ENCODE results near the gene SLC39A6.
"Not testable (repeated sequence)": the region's sequence is repeated elsewhere in the genome, so short reads cannot be mapped to it uniquely, and the experiment has no call there.

SLC39A6 gene

DNA sequence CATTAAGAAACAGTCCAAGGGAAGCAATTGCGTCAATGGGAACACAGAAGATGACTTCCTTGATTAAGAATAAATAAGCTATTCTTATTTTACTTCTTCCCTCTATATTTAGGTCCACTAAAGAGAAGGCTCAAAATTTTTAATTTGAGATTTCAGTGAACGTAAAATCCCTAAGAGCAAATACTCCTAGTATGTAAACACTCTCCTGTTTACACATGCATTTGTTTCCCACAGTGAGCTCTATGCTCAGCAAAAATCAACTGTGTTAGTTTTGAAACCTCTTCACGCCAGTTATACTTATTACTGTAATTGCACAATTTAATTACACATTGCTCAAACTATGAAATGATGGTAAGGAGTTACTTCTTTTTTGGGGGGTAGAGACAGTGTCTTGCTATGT lies 8.8 kb downstream of the SLC39A6 start:
- Histone ChIP-seq H3K9ac (ENCODE audit: low read length) (no peak overlapping the region), H3K27me3 (ENCODE audit: control insufficient read depth, insufficient read depth, low read length) (no peaks in the 10 kb centered on the region), H3K27ac (ENCODE audit: low read depth, low read length) (no peak overlapping the region), H3K4me1 (ENCODE audit: control insufficient read depth, insufficient read depth, low read length) (no peaks in the 10 kb centered on the region), H3K9me3 (ENCODE audit: control insufficient read depth, insufficient read depth, low read depth, low read length) (no peaks in the 10 kb centered on the region), H3K4me3 (ENCODE audit: low read depth, low read length) (no peak overlapping the region), H3K36me3 (ENCODE audit: control insufficient read depth, insufficient read depth, low read length) (peaks cover 78% of the 10 kb centered on the region)

DNA sequence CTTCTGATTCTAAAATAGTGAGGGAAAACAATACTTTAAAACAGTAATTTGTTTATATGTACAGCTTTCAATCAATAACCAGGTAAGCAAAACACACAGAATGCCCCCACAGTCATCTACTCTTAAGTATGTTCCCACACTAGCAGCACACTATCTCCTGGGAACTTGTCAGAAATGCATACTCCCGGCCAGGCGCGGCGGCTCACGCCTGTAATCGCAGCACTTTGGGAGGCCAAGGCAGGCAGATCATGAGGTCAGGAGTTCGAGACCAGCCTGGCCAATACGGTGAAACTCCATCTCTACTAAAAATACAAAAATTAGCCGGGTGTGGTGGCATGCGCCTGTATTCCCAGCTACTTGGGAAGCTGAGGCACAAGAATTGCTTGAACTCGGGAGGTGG lies 12.4 kb downstream of the SLC39A6 start:
- H3K9ac ChIP-seq (ENCODE audit: low read length); H3K4me3 ChIP-seq (ENCODE audit: low read depth, low read length); H3K27ac ChIP-seq (ENCODE audit: low read depth, low read length); H3K4me1 ChIP-seq (ENCODE audit: control insufficient read depth, insufficient read depth, low read length); H3K27me3 ChIP-seq (ENCODE audit: control insufficient read depth, insufficient read depth, low read length); H3K9me3 ChIP-seq (ENCODE audit: control insufficient read depth, insufficient read depth, low read depth, low read length): not testable (repeated sequence)
- H3K36me3 ChIP-seq (ENCODE audit: control insufficient read depth, insufficient read depth, low read length) = peaks cover 81% of the 10 kb centered on the region

DNA sequence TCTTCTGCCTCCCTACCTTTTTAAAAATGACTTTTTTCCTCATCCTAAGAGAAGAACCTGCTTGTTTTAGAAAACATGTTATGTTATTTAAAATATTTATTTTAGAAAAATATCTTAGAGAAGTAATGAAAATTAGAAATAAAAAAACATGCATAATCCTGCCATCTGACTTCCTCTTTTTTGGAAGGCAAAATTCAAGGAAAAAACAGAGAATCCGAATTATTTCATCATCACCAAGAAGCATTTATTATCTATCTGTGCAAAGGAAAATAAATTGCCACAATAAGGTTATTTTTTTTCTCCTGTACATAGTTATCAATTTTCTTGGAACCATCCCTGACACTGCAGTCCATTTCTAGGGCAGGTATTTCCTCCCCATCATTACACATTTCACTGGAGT lies 14.4 kb downstream of the SLC39A6 start:
- Histone ChIP-seq H3K9ac (ENCODE audit: low read length) (no peak overlapping the region), H3K9me3 (ENCODE audit: control insufficient read depth, insufficient read depth, low read depth, low read length) (no peaks in the 10 kb centered on the region), H3K4me1 (ENCODE audit: control insufficient read depth, insufficient read depth, low read length) (no peaks in the 10 kb centered on the region), H3K36me3 (ENCODE audit: control insufficient read depth, insufficient read depth, low read length) (peaks cover 80% of the 10 kb centered on the region), H3K27me3 (ENCODE audit: control insufficient read depth, insufficient read depth, low read length) (no peaks in the 10 kb centered on the region), H3K4me3 (ENCODE audit: low read depth, low read length) (no peak overlapping the region), H3K27ac (ENCODE audit: low read depth, low read length) (no peak overlapping the region)

DNA sequence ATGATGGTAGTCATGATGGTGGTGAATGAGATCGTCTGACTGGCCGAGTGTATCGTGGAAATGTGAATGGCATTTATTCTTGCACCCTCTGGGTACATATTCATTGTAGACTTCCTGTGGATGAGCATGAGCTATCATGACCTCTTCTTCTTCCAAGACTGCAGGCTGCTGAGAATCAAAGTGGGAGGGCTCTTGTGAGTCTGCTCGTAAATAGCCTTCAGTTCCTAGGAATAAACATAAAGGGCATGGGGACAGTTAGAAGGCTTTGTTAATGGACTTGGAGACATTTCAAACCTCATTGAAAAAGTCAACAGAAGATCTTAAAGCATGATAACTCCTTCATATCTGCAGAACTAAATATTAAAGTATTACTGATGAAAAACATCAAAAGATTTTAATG lies 14.9 kb downstream of the SLC39A6 start:
- Histone ChIP-seq H3K27ac (ENCODE audit: low read depth, low read length) (no peak overlapping the region), H3K27me3 (ENCODE audit: control insufficient read depth, insufficient read depth, low read length) (no peaks in the 10 kb centered on the region), H3K4me1 (ENCODE audit: control insufficient read depth, insufficient read depth, low read length) (no peaks in the 10 kb centered on the region), H3K9me3 (ENCODE audit: control insufficient read depth, insufficient read depth, low read depth, low read length) (no peaks in the 10 kb centered on the region), H3K4me3 (ENCODE audit: low read depth, low read length) (no peak overlapping the region), H3K9ac (ENCODE audit: low read length) (no peak overlapping the region), H3K36me3 (ENCODE audit: control insufficient read depth, insufficient read depth, low read length) (peaks cover 84% of the 10 kb centered on the region)

DNA sequence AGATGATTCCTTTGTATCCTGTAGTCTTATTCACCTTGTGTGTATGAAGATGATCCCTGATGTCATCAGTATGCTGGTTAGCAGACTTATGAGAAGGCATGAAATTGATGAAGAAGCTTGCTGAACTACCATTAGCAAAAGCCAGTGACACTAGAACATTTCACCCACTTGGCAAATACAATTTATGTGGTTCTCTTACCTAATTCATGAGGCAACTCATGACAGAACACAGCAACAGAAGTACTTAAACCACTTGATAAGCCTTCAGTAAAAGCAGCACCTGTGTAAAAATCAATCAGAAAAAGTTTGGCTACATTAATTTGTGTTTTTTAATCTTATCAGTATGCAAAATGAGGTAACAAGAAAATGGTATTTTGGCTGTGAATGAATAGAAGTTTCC lies 16.8 kb downstream of the SLC39A6 start:
- Histone ChIP-seq H3K9ac (ENCODE audit: low read length) (no peak overlapping the region), H3K9me3 (ENCODE audit: control insufficient read depth, insufficient read depth, low read depth, low read length) (no peaks in the 10 kb centered on the region), H3K4me1 (ENCODE audit: control insufficient read depth, insufficient read depth, low read length) (no peaks in the 10 kb centered on the region), H3K27ac (ENCODE audit: low read depth, low read length) (no peak overlapping the region), H3K4me3 (ENCODE audit: low read depth, low read length) (no peak overlapping the region), H3K36me3 (ENCODE audit: control insufficient read depth, insufficient read depth, low read length) (peaks cover 73% of the 10 kb centered on the region), H3K27me3 (ENCODE audit: control insufficient read depth, insufficient read depth, low read length) (no peaks in the 10 kb centered on the region)

DNA sequence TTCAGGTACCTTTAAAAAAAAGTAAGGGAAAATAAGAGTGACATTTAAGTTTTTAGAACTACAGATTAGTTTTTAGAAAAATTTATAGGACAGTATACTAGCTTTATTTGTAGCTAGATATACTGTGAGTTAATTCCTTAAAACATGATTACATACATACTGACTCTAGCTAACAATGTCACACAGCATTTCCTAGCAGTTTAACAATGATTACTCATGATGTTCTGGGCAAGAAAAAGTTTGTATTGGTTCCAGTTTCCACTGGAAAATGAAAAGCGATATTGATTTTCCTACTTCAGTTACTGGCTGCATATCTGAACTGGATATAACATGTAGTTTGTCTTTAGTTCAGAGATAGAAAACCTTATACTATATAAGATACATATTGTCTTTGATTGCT lies 19.4 kb downstream of the SLC39A6 start:
- no peak overlapping the region for H3K27ac ChIP-seq (ENCODE audit: low read depth, low read length)
- no peaks in the 10 kb centered on the region for H3K27me3 ChIP-seq (ENCODE audit: control insufficient read depth, insufficient read depth, low read length)
- no peaks in the 10 kb centered on the region for H3K9me3 ChIP-seq (ENCODE audit: control insufficient read depth, insufficient read depth, low read depth, low read length)
- peaks cover 52% of the 10 kb centered on the region for H3K36me3 ChIP-seq (ENCODE audit: control insufficient read depth, insufficient read depth, low read length)
- H3K4me3 ChIP-seq (ENCODE audit: low read depth, low read length) = no peak overlapping the region
- no peaks in the 10 kb centered on the region for H3K4me1 ChIP-seq (ENCODE audit: control insufficient read depth, insufficient read depth, low read length)
- no peak overlapping the region for H3K9ac ChIP-seq (ENCODE audit: low read length)

DNA sequence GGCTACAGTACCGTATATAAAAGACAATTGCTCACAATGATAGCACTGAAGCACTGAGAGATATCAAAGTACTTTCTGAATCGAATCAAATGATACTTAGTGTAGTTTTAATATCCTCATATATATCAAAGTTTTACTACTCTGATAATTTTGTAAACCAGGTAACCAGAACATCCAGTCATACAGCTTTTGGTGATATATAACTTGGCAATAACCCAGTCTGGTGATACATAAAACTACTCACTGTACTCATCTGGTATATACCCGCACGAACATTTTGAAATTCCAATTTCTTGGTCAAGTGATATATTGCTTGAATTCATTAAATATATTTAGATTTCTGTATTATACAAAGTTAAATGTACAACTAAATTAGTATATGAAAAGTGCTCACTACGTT lies 20.5 kb downstream of the SLC39A6 start:
- Histone ChIP-seq H3K36me3 (ENCODE audit: control insufficient read depth, insufficient read depth, low read length) (peaks cover 42% of the 10 kb centered on the region), H3K27me3 (ENCODE audit: control insufficient read depth, insufficient read depth, low read length) (no peaks in the 10 kb centered on the region), H3K4me1 (ENCODE audit: control insufficient read depth, insufficient read depth, low read length) (no peaks in the 10 kb centered on the region), H3K4me3 (ENCODE audit: low read depth, low read length) (no peak overlapping the region), H3K9me3 (ENCODE audit: control insufficient read depth, insufficient read depth, low read depth, low read length) (no peaks in the 10 kb centered on the region), H3K9ac (ENCODE audit: low read length) (no peak overlapping the region), H3K27ac (ENCODE audit: low read depth, low read length) (no peak overlapping the region)

DNA sequence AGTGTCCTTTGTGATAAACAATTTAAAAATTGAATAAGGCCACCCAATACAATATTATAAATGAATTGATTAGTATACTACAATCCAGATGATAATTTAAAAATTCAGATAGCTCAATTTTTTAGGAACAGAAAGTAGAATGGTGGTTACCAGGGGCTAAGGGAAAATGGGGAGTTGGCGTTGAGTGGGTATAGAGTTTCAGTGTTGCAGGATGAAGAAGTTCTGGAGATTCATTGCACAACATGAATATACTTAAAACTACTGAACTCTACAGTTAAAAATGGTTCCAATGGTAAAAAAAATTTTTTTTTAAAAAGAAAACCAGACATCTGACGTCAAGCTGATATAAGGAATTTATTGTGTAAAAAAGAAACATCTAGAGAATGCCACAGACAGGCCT lies 20.9 kb downstream of the SLC39A6 start:
- no peak overlapping the region for H3K9ac ChIP-seq (ENCODE audit: low read length)
- no peak overlapping the region for H3K4me3 ChIP-seq (ENCODE audit: low read depth, low read length)
- peaks cover 39% of the 10 kb centered on the region for H3K36me3 ChIP-seq (ENCODE audit: control insufficient read depth, insufficient read depth, low read length)
- H3K27ac ChIP-seq (ENCODE audit: low read depth, low read length) = no peak overlapping the region
- H3K4me1 ChIP-seq (ENCODE audit: control insufficient read depth, insufficient read depth, low read length) = no peaks in the 10 kb centered on the region
- H3K27me3 ChIP-seq (ENCODE audit: control insufficient read depth, insufficient read depth, low read length) = no peaks in the 10 kb centered on the region
- no peaks in the 10 kb centered on the region for H3K9me3 ChIP-seq (ENCODE audit: control insufficient read depth, insufficient read depth, low read depth, low read length)

DNA sequence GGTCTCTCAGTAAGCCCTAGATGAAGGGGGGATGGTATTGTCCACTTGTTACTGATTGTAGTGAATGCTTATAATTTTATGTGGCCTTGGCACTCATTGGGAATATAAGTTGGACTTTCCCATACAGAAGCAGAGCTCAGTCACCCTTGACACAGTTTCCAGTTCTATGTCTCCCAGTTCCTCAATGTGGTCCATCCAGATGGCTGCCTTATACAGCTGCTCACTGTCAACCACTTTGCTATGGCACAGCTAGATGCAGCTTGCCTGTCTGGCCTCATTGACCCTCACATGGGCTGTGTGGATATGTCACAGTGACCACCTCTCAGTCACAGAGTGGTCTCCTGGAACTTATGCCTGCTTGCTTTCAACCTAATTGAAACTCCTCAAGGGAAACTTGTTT lies 21.7 kb downstream of the SLC39A6 start:
- peaks cover 31% of the 10 kb centered on the region for H3K36me3 ChIP-seq (ENCODE audit: control insufficient read depth, insufficient read depth, low read length)
- no peaks in the 10 kb centered on the region for H3K4me1 ChIP-seq (ENCODE audit: control insufficient read depth, insufficient read depth, low read length)
- H3K4me3 ChIP-seq (ENCODE audit: low read depth, low read length) = no peak overlapping the region
- no peak overlapping the region for H3K27ac ChIP-seq (ENCODE audit: low read depth, low read length)
- H3K9me3 ChIP-seq (ENCODE audit: control insufficient read depth, insufficient read depth, low read depth, low read length) = 0 out of 2 replicates have a peak, but pooled peaks cover under 1% of the 10 kb centered on the region
- no peak overlapping the region for H3K9ac ChIP-seq (ENCODE audit: low read length)
- no peaks in the 10 kb centered on the region for H3K27me3 ChIP-seq (ENCODE audit: control insufficient read depth, insufficient read depth, low read length)

DNA sequence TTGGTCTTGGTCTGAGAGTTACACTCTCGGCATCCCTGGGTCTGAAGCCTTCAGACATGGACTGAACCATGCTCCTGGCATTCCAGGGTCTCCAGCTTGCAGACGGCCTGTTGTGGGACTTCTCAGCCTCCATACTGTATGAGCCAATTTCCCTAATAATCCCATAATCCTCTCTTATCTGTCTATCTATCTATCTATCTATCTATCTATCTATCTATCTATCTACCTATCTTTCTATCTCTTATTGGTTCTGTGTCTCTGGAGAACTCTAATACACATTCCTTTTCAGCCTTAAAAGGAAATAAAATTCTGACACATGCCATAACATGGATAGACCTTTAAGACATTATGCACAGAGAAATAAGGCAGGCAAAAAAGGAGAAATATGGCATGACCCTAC lies 24.4 kb downstream of the SLC39A6 start:
- Histone ChIP-seq H3K27me3 (ENCODE audit: control insufficient read depth, insufficient read depth, low read length) (no peaks in the 10 kb centered on the region), H3K27ac (ENCODE audit: low read depth, low read length) (no peak overlapping the region), H3K9me3 (ENCODE audit: control insufficient read depth, insufficient read depth, low read depth, low read length) (peaks cover 13% of the 10 kb centered on the region), H3K4me1 (ENCODE audit: control insufficient read depth, insufficient read depth, low read length) (no peaks in the 10 kb centered on the region), H3K9ac (ENCODE audit: low read length) (no peak overlapping the region), H3K4me3 (ENCODE audit: low read depth, low read length) (no peak overlapping the region), H3K36me3 (ENCODE audit: control insufficient read depth, insufficient read depth, low read length) (peaks cover 9% of the 10 kb centered on the region)

DNA sequence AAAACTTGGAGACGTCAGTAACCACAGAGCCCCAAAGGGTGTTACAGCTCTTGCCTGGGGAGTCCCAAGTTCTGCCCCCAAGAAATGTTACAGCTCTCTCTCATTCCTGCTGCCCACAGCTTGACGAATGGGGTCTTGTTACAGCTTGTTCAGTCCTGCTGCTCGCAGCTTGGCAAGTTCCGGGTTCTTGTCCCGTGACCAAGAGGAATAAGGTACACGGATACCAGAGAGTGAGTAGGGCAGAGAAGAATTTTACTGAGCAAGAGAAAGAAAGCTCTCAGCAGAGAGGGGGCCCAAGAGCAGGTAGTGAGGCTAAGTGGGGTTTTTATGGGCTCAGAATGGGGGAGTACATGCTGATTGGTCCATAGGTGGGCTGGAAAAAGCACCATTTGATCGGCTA lies 27.2 kb downstream of the SLC39A6 start:
- H3K9me3 ChIP-seq (ENCODE audit: control insufficient read depth, insufficient read depth, low read depth, low read length) = peaks cover 13% of the 10 kb centered on the region
- no peak overlapping the region for H3K27ac ChIP-seq (ENCODE audit: low read depth, low read length)
- no peaks in the 10 kb centered on the region for H3K4me1 ChIP-seq (ENCODE audit: control insufficient read depth, insufficient read depth, low read length)
- no peak overlapping the region for H3K9ac ChIP-seq (ENCODE audit: low read length)
- no peak overlapping the region for H3K4me3 ChIP-seq (ENCODE audit: low read depth, low read length)
- H3K36me3 ChIP-seq (ENCODE audit: control insufficient read depth, insufficient read depth, low read length) = no peaks in the 10 kb centered on the region
- H3K27me3 ChIP-seq (ENCODE audit: control insufficient read depth, insufficient read depth, low read length) = no peaks in the 10 kb centered on the region

DNA sequence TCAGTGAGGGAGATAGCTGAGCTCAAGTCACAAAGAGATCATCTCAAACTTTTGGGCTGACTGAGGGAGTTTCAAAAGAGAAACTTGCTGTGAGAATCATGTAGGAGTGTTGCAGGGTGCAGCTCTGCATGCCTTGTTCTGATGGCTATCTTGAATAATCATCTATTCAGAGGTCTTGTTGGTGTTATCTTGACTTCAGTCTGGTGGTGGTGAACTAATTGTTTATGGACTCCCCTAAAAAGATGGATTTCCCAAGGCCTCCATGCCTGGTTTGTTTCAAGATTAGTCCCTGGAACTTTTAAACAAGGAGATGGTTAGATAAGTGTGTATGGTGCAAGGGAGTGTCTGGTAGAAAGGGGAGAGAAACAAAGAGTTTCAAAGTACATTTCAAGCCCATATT lies 29.8 kb downstream of the SLC39A6 start:
- Histone ChIP-seq H3K4me3 (ENCODE audit: low read depth, low read length) (no peak overlapping the region), H3K9ac (ENCODE audit: low read length) (no peak overlapping the region), H3K27ac (ENCODE audit: low read depth, low read length) (no peak overlapping the region), H3K9me3 (ENCODE audit: control insufficient read depth, insufficient read depth, low read depth, low read length) (peaks cover 13% of the 10 kb centered on the region), H3K4me1 (ENCODE audit: control insufficient read depth, insufficient read depth, low read length) (no peaks in the 10 kb centered on the region), H3K36me3 (ENCODE audit: control insufficient read depth, insufficient read depth, low read length) (no peaks in the 10 kb centered on the region), H3K27me3 (ENCODE audit: control insufficient read depth, insufficient read depth, low read length) (no peaks in the 10 kb centered on the region)
